HG03159 (cell line): Measurements from ENCODE around the gene LSP1.
"Not testable (repeated sequence)": the region's sequence is repeated elsewhere in the genome, so short reads cannot be mapped to it uniquely, and the experiment has no call there.

Experiments
- ATAC-seq: cut with Tn5 transposase; IDR thresholded peaks from one replicate; pipeline ENCODE4 v1.9.1; 2021; ENCODE audit warnings: mild to moderate bottlenecking, moderate library complexity; ENCODE audit not compliant: unreplicated experiment

The LSP1 gene, protein sequence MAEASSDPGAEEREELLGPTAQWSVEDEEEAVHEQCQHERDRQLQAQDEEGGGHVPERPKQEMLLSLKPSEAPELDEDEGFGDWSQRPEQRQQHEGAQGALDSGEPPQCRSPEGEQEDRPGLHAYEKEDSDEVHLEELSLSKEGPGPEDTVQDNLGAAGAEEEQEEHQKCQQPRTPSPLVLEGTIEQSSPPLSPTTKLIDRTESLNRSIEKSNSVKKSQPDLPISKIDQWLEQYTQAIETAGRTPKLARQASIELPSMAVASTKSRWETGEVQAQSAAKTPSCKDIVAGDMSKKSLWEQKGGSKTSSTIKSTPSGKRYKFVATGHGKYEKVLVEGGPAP

DNA sequence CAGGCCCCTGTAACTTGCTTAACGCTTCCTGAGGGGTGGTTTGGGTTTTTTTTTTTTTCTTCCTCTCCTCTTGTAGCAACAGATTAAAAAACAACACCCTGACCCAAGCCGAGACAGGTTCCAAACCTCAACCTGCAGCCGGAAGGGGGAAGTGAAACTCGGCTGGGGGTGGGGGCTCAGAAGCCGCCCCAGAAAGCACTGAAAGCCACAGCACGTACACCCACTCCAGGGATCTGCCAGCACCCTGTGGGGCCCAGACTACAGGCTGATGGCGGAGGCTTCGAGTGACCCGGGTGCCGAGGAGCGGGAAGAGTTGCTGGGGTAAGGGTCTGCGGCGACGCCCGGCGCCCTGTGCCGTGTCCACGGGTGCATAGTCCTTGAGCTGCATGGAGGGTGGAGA lies at the start of gene LSP1:
Gene LSP1, plus strand, starts transcription at position 208 of the 400 bp plus-strand sequence. Its CDS starts 61 bp downstream, at position 269.
- ATAC-seq = peak; percentile 40

DNA sequence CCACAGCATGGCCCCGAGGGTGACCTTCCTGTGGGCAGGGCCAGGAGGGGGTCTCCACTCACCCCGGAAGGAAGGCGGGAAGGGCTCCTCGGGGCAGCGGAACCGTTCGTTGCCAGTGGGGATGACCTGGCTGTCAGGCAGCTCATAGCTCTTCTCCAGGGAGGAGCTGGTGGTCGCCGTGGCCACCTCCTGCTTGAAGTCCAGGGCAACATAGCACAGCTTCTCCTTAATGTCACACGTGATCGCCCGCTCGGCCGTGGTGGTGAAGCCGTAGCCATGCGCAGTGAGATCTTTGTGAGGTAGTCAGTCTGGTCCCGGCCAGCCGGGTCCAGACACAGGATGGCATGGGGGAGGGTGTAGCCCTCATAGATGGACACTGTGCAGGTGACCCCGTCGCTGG lies 49.6 kb upstream of the LSP1 start:
- ATAC-seq = no peak

DNA sequence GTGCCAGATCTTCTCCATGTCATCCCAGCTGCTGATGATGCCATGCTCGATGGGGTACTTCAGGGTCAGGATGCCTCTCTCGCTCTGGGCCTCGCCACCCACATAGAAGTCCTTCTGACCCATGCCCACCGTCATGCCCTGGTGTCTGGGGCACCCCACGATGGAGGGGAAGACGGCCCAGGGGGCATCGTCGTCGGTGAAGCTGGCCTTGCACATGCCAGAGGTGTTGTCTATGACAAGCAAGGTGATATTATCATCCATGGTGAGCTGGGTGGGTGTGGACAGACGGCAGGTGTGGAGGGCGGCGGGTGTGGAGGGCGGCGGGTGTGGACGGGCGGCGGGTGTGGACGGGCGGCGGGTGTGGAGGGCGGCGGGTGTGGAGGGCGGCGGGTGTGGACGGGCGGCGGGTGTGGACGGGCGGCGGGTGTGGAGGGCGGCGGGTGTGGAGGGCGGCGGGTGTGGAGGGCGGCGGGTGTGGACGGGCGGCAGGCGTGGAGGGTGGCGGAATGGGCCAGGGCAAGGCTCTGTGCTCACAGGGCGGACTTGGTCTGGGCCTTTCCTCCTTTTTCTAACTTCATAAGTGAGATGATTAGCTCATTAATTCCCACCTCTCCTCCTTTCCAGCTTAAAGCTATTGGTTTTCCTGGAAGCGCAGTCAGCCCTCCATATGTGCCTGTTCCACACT lies 48.9 kb upstream of the LSP1 start:
- ATAC-seq = not testable (repeated sequence)

DNA sequence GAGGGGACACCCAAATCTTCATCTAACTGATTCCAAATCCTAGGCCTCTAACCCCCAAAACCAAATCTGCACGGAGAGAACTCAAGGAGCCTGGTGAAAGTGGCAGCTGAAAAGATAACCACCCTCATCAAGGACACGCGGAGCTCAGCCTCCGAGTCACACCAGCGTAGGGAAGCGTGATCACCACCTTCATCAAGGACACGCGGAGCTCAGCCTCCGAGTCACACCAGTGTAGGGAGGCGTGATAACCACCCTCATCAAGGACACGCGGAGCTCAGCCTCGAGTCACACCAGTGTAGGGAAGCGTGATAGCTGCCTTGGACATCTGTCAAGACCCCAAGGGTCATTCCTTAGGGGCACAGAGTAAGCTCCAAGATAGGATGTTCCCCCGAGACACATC lies 47.4 kb upstream of the LSP1 start:
- no peak for ATAC-seq

DNA sequence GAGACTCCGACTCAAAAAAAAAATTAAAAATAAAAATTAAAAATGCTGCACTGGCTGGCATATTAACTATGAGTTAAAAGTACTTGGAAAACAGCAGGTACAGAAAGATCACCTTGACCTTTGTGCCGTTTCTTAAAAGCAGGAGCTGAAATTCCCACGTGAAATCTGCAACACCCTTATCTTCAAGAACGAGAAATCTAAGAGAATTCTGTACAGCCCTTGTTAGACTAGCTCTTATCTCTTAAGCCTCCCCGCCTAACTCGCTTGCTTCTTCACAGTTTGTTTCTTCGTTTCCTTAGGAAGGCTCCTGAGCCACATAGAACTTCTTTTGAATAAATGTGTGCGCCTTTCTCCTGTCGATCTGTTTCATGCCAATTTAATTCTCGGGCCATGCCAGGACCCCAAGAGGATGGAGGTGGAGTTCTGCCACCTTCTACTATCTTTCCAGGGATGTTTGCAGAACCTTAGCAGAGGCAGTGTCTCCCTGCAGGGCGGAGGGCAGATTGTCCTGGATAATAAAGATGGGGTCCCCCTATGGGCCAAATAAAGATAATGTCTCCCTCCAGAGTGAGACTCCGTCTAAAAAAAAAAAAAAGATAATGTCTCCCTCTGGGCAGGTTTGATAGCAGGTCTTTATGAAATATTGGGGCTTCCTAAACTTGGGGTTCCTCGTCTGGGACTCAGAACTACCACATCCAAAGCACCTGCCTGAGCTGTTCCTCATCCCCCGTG lies 45.5 kb upstream of the LSP1 start:
- no peak for ATAC-seq

DNA sequence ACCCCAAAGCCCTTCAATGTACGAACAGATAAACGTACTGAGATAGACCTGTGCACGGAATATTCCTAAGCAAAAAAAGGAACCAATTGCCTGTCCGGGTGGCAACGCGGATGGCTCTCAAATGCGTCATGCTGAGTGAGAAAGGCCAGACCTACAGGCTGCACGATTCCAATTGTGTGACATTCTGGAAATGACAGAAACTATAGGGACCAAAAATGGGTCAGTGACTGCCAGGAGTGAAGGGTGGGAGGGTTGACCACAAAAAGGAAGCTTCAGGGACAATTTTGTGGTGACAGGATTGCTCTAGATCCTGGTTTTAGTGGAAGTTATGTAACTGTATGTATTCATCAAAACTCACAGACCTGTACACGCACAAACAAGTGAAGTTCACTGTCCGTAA lies 42.1 kb upstream of the LSP1 start:
- no peak for ATAC-seq

DNA sequence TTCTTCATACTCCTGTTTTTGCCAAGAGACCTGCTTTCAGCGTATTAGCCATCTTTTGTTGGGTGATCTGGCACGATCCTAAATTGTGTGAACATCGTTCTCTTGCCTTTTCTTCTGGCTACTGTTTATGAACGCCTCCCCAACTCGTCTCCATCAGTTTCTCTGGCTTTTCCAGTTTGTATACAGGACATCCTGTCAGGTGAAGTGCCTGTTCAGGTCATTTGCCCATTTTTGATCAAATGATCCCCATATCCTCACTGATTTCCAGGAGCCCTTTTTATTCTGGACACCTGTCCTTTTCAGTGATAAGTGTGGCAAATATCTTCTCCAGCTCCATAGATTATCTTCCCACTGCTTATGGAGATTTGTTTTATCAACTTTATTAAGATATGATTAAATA lies 40.6 kb upstream of the LSP1 start:
- no peak for ATAC-seq

DNA sequence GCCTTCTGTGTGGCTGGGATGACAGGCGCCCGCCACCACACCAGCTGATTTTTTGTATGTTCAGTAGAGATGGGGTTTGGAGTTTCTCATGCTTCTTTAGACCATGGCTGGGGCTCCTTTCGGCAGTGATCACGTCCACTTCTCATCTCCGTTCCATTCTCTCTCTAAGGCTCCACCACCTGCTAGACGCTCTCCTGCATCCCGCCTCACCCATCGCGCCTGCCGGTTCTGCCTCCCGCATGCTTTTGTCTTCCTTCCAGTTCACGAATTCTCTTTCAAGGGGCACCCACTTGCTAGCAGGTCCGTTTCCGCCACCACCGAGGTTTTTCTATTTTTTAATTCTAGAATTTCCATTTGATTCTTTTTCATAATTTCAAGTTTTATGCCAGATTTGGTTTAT lies 40.1 kb upstream of the LSP1 start:
- ATAC-seq = no peak

DNA sequence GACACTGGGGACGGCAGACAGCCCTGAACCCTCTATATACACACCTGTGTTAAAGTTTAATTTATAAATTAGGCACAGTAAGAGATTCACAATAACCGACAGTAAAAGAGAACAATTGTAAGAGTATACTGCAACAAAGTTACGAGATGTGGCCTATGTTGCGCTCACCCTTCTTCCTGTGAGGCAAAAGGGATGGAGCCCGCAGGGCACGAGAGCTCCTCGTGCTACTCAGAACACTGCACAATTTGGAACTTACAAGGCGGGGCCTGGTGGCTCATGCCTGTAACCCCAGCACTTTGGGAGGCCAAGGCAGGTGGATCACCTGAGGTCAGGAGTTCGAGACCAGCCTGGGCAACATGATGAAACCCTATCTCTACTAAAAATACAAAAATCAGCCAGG lies 39.5 kb upstream of the LSP1 start:
- ATAC-seq = not testable (repeated sequence)

DNA sequence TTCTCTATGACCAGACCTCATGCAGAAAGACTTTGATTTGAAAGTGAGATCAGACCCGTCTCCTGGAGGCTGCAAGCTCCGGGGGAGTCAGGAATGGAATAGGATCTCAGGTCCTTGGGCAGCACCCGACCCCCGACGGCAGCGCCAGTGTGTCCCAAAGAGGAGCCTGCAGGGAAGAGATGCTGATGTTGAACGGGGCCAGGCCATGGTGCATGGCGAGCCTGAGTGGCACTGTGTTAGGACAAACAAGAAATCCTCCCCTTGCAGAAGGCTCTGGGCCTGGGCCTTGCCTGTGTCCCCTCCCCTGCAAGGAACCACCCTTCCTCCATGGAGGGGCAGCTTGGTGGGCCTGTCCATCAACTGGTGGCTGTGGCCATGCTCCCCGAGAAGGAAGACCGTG lies 38.2 kb upstream of the LSP1 start:
- ATAC-seq = no peak

DNA sequence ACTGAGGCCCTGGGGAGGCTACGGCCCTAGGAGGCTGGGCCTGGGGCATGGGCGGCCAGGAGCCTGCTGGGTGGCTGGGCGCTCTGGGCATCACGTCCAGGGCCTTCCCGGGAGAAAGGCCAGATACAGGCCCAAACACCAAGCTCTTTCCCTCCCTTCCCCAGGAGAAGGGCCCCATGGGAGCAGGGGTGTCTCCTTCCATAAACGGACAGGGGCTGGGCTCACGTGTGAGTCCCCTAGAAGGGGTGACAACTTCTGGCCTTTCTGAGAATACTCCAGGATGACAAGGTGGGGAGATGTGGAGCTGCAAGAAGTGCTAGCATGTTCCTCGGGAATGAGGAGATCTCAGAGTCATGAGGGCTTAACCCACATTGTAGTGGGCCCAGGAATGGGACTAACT lies 37.6 kb upstream of the LSP1 start:
- ATAC-seq = no peak

DNA sequence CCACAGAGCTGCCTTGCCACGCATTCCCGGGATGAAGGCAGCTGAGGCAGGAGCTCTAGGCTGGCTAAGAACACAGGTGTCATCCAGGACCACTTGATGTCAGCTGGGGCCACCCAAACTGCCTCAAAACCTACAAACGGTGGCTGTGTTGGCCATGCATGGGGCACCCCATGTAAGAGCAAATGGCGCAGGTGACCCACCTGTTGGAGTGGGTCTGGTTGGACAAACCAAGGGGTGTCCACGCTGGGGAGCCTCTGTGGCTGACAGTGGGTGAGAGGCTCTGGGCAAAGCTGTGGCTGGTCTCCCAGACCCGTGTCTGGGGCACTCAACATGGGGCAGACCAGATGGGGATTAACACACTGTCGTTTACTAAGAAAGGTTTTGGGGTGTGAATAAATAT lies 37.1 kb upstream of the LSP1 start:
- no peak for ATAC-seq

DNA sequence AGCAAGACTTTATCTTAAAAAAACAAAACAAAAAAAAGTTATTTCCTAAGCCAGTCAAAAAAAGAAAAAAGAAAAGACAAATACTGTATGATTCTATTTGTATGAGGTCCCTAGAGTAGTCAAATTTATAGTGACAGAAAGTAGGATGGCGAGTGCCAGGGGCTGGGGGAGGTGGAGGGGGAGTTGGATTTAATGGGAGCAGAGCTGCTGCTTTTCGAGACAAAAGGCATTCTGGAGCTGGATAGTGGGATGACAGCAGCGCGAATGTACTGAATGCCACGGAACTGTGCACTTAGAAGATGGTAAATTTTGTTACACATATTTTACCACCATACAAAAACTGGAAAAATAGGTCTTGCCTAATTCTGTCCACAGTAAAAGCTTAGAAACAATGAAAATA lies 35.9 kb upstream of the LSP1 start:
- ATAC-seq = no peak

DNA sequence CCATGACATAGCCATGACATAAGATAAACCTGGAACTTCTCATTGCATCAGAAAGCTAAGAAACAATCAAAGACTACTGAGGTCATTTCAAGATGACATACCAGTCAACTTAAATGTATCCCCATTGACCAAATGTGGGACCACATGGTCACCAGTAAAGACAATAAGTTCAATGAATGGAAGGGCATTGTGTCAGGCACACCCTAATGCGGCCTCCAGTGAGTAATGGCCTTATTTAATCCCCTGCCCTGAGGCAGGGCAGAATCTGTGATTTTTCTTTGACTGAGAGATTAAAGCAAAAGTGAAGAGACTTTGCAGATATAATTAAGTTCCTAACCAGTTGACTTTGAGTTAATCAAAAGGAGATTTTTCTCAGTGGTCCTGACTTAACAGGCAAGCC lies 35.4 kb upstream of the LSP1 start:
- no peak for ATAC-seq

DNA sequence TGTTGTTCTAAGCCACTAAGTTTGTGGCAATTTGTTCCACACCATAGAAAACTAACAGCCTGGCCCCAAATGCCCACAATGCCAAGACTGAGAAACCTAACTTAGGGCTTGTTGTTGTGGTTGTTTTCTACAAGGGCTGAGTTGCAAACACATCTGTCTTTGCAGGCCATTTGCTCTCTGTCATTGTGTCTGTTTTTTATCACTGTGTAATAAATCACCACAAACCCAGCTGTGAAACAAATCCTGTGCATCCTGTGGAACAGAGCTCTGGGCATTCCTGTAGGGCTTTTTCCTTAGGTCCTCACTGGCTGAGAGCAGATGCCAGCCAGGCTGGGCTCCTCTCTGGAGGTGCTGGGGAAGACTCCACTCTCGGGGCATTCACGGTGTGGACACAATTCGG lies 33.8 kb upstream of the LSP1 start:
- ATAC-seq = no peak

DNA sequence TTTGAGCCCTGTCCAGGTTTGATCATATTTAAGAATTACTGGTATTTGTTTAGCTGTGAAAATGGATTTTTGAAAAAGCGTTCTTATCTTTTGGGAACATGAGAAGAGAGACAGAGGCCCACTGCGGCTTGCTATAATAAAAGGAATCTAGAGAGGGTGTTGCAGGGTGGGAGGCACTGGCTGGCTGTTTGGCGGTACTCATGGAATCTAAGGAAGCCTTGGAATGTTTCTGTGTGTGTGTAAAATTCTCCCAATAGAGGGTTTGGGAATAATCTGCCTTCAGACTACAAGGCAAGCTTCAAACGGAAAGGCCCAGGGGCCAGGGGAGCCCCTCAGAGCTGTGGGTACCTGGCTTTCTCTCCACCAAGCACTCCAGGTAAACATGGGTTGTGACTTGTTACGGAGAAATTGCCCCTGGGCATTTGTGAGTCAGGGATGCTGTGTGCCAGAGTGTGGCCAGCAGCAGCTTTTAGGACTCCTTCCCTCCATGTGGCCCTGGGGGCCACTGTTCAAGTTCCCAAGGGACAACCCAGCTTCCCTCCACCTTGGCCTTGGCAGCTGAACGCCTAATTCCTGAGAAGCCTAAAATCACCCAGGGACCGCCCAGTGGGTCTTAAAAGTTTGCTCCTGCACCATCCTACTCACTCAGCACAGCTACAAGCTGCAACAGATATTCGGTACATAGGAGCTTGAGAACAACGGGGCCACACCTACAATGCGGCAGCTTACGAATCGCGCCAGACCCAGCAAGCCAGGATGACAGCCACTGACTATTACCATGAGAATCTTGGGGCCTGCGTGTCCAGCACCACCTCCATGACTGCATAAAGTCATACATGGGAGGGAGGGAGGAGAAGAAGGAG lies 32.2 kb upstream of the LSP1 start:
- ATAC-seq = no peak

DNA sequence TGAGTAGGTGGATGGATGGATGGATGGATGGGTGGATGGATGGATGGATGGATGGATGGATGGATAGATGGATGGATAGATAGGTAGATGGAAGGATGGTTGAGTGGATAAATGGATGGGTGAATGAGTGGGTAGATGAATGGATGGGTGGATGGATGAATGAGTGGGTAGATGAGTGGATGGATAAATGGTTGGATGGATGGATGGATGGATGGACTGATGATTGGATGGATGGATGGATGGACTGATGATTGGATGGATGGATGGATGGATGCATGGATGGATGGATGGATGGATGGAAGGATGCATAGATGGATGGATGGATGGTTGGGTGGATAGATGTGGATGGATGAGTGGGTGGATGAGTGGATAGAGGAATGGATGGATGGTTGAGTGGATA lies 31.3 kb upstream of the LSP1 start:
- ATAC-seq = no peak

DNA sequence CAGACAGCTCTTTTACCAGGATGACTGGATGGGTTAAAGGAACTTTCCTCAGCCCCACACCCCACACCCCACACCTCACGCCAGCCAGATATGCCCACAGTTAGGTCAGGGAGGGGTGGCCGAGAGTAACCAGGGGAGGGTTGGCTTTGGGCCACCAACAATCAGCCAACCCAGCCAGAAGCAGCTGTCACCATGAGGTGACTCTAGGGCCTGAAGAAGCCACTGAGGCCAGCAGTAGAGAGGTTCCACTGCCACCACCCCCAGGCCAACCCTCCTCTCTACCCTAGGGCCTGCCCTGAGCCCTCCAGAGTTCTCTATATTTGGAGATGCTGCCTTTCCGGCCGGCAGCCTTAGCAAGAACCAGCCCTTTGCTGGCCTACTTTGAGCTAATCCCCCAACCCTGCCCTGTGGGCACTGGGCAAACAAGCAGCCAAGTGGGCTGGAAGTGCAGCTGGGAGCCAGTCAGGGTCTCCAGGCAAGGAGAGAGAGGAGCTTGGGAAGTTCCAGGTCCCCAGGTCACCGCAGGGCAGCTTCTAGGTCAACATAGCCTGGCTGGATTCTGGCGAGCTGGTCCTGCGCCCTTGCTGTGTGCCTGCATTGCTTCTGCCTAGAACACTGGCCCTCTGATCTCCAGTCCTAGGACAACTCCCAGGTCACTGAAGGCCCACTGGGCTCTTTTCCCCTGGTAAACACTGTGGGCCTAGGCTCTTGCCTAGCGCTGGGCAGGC lies 30.1 kb upstream of the LSP1 start:
- ATAC-seq = no peak

DNA sequence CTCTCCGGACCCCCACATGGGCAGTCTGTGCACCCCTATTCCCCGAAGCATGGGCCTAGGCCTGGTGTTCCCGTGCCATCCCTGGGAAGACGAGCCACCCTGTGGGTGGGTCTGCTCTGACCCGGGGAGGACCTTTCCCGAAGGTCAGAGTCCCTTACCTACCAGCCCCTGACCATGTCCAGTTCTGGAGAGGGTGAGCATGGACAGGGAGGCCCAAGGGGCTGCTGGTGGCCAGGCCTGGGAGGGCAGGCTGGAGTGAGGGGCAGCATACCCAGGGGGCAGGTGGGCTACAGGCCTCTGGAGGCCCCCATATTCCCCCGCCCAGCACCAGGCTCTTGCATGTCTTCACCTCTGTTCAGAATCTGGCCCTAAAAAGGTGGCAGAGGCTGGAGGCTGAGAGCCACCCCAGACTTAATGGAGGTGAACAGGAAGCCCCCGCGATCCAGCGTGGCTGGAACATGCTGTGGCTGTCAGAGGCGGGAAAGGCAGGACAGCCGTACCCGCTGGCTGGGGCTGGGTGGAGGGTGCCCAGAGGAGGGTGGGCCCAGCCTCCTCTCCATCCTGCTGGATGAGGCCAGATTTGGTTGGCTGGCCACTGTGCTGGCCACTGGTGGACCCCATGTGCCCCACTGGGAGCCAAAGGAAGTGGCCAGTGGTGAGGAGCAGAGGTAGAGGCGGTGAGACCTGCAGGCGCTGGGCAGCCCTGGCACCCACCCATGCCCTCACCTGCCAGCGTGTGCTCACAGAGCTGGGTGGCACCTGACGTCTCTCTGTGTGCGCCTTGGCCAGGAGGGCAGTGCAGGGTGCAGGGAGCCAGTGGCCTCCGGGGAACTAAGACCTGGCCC lies 29.3 kb upstream of the LSP1 start:
- no peak for ATAC-seq
